HG03103 (cell line): ENCODE results near the gene KIAA1958.

ENCODE experiments used
- ATAC-seq: cut with Tn5 transposase; IDR thresholded peaks from one replicate; pipeline ENCODE4 v1.9.1; 2021; ENCODE audit warnings: low read depth; ENCODE audit not compliant: unreplicated experiment

KIAA1958 gene

DNA sequence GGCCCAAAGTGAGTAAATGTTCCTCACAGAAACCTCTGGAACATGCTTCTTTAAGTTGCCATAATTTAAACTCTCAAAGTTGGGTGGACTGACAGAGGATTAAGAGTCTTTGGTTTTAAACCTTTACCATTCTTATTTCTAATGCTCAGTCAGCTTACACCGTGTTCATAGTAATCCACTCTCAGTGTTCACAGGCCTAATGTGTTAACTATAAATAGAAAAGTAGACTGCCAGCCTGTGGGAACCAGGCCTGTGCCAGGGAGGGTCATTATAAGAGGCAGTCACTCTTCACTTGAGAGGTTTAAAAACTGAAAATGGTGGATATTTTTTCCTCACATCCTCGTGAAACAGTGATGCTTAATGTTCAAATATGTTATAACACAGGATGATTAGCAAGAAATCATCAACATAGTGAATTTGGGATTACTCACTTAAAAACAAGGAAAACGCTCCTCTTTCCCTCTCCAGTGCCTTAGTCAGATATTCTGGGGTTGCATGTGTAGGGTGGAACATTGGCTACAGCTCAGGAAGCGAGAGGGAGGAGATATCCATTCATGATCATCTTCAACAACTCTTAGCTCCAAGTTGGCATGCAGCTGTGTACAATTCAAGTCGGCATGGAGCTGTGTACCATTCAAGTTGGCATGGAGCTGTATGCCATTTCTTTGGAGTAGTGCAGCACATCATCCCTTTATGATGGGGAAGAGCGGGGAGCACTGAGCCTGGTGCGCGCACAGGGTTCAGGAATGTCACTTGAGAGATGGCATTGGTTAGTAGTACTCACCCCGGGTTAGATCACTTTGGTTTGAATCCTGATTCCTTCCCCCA, 65.8 kb downstream of the KIAA1958 start:
- no peak for ATAC-seq

DNA sequence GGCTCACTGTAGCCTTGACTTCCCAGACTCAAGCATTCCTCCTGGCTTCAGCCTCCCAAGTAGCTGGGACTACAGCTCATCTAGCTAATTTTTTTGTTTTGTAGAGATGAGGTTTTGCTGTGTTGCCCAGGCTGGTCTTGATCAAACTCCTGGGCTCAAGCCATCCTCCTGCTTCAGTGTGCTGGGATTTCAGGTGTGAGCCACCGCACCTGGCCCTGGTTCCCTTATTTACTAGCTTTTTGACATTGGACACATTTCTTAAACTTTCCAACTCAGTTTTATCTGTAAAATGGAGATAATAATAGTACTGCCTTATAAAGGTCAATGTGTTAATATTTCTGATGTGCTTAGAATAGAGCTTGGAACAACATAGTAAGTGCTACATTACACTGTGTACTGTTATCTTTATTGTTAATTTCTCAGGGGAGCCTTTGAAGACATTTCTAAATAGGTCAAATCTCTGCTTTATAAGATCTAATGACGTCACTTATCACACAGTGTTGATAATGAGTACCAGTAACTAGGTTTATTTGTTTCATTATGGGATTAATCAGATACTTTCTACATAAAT, 66.7 kb downstream of the KIAA1958 start:
- no peak for ATAC-seq

DNA sequence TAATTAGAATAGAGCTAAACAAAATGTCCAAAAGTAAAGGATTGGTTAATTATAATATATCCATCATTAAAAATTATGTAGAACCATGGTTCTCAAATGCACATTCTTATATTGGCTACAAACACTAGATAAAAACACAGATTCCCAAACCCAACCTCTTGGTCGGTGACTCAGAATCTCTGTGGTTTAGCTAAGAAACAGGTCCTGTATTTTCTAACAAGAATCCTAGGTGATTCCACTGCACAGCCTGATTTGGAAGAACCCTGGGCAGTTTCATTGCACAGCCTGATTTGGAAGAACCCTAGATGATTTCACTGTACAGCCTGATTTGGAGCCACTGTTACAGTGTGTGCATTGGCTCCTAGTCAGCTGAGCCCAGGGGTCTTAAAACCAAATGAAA, 67.9 kb downstream of the KIAA1958 start:
- ATAC-seq = no peak

DNA sequence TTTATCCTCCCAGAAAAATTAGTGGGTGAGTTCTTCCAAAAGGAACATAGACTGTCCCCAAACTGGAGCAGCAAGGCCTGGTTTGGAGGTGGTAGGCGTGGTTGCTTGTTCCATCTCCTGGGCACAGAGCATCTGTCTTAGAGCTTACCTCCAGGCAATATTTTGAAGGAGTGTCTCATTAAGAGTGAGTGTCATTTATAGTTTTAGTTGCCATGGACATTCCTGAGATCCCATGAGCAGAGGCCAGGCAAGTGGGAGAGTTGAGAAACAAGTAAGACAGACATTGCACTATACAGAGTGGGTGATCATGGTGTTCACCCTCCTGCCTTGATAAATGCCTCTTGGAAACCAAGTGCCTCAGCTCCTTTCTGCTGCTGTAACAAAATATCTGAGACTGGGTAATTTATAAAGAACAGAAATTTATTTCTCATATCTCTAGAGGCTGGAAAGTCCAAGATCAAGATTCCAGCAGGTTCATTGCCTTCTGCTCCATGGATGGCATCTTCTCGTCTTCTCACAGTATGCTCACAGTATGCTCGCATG, 68.5 kb downstream of the KIAA1958 start:
- ATAC-seq = no peak

DNA sequence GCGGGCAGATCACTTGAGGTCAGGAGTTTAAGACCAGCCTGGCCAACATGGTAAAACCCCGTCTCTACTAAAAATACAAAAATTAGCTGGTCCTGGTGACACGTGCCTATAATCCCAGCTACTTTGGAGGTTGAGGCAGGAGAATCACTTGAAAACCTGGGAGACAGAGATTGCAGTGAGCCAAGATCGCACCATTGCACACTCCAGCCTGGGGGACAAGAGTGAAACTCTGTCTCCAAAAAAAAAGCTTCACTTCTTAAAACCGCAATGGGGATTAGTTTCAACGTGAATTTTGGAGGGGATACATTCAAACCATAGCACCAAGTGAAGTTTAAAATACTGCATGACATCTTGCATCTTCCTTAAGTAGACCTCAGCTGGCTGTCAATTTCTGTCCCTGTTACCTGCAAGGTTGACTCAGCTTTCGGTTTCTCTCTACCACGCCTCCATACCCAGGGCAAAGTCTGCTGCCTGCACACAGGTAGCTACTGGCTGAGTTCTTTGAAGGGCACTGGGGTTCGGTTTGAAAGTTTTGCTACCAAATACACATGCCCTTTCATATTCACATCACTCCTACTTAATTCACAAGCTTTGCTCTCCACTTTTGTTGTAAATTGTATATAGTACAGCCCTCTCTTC, 69.3 kb downstream of the KIAA1958 start:
- no peak for ATAC-seq

DNA sequence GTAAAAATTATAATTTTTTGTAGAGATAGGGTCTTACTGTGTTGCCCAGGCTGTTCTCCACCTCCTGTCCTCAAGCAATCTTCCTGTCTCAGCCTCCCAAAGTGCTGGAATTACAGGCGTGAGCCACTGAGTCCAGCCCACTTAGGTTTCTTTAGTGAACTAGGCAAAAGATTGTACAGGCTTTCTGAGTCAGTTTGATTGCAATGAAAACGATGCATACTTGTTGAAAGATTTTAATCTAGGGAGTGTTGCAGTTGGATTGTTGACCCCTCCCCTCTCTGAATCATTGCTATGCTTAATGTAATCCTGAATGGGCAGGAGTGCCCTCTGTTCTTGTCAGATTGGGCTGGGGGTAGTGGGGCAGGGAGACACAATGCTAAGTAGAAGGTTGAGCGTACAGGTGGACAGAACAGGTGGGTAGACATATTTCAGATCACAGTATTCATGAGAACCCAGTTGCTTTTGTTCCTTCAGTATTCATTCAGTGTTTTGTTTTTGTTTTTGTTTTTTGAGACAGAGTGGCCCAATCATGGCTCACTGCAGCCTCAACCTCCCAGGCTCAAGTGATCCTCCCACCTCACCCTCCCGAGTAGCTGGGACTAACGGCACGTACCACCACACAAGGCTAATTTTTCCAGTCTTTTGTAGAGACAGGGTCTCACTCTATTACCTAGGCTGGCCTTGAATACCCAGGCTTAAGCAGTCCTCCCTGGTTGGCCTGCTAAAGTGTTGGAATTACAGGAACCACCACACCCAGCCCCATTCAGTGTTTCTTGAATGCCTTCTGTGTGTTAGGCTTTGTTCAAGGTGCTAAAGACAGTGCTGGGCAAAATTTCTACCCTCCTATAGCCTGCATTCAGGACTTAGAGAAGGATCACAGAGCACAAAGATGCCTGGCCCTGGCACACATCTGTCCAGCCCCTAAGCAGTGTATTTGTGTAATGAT, 70.1 kb downstream of the KIAA1958 start:
- no peak for ATAC-seq

DNA sequence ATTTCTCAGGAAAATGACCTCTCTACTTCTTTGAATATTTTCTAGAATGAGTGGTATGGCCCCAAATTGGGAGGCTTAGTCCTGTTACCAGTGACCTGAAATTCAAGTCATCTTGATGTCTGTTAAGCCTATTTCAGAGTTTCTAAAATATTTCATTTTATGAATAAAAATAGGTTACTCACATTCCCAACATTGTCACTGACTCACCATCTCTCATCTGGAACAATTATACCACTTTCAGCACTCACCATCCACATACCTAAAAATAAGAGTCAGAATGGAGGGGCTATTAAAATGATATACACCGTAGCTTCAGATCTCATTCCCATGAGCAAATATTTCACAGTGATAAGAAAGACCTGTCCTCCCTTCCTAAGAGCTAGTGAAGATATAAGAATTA, 71.8 kb downstream of the KIAA1958 start:
- ATAC-seq = no peak

DNA sequence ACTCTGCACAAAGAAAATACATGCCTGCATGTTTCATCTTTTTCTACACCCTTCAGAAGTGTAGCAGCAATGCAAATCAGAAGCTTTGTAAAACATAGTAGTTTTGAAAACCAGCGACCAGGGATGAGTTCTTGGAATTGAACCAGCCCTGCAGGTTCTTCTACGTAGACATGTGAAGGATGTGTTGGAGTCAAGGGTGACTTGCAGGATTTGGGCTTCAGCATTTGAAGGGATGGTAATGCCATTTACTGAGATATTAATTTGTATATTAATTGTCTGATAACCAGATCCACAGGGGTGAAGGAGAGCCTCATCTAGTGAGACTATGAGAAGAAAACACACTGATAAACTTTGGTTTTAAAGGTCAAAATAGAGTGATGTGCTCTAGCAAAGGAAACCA, 72.4 kb downstream of the KIAA1958 start:
- no peak for ATAC-seq

DNA sequence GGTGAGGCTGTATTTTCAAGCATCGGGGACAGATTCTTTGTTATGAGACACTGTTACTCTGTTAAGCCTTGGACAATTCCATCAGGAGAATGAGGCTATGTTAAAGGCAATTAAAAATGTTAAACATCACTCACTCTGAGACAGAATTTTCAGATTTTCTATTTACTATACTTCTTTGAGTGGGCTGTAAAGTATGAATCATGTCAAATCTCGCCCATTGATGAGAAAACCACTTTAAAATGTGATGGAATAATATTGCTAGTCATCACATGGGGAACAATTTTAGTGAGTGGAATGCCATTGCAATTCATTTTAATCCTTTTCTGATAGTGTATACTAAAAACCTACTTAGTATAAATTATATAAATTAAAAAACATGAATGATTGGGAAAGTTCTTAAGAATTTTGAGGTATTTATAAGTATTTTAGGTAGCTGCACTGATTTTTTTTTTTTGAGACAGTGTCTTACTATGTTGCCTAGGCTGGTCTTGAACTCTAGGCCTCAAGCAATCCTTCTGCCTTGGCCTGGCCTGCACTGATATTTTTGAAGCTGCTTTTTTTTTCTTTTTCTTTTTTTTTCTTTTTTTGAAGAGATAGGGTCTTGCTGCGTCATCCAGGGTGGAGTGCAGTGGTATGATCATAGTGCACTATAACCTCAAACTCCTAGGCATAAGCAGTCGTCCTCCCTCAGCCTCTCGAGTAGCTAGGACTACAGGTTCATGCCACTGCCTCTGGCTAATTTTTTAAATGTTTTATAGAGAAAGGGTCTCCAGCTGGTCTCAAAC, 73.2 kb downstream of the KIAA1958 start:
- no peak for ATAC-seq

DNA sequence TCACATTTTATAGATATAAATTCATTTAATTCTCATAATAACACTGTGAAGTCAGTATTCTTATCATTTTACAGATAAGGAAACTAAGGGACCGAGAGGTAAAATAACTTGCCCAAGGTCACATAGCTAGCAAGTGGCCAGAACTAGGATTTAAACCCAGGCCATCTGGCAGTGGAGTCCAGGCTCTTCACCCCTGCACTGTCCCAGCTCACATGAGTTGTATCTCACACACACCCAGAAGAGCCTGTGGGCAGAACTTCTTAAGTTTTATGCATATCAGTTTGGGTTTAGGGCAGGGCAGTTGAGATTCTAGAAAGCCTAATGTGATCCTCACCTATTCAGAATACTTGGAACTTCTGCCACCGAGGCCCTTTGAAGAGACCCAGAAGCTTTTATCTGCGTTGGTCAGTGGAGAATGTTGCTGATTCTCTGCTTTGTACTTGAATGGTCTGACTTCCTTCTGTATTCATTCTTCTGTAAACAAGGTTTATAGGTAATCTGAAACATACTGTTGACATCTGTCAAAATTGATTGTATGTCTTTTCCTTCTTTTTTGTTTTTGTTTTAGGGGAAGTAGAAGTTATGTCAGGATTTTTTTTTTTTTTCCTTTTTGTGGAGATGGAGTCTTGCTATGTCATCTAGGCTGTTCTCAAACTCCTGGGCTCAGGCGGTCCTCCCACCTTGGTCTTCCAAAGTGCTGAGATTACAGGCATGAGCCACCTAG, 75.8 kb downstream of the KIAA1958 start:
- no peak for ATAC-seq

DNA sequence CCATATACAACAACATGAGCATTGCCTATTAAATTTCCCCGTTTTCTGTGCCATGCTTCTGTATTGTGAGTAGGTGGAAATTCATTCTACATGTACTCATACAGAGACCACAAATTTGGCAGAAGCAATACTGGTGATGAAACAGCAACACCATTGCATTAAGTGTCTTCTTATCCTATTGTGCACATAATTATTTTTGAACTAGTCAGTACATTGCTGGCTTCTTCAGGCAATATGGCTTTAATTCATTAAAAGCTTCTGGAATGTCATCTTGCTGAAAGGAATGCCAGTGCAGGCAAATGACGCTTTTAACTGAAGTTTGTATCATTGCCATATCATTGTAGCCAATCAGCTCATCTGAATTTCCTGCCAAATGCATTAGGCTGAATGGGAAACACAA, 82.6 kb downstream of the KIAA1958 start:
- ATAC-seq = no peak

DNA sequence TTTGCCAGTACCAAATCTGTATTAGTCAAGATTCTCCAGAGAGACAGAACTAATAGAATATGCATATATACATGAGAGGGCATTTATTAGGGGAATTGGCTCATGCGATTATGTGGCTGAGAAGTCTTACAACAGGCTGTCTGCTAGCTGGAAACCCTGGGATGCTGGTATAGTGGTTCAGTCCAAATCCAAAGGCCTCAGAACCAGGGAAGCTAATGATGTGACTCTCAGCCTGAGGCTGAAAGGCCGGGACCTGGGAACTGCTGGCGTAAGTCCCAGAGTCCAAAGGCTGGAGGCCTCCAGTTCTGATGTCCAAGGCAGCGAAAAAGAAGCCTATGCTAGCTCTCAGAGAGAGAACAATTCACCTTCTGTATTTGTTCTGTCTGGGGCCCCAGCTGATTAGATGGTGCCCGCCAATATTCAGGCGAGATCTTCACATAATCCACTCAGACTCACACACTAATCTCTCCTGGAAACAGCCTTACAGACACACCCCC, 84.1 kb downstream of the KIAA1958 start:
- ATAC-seq = no peak

DNA sequence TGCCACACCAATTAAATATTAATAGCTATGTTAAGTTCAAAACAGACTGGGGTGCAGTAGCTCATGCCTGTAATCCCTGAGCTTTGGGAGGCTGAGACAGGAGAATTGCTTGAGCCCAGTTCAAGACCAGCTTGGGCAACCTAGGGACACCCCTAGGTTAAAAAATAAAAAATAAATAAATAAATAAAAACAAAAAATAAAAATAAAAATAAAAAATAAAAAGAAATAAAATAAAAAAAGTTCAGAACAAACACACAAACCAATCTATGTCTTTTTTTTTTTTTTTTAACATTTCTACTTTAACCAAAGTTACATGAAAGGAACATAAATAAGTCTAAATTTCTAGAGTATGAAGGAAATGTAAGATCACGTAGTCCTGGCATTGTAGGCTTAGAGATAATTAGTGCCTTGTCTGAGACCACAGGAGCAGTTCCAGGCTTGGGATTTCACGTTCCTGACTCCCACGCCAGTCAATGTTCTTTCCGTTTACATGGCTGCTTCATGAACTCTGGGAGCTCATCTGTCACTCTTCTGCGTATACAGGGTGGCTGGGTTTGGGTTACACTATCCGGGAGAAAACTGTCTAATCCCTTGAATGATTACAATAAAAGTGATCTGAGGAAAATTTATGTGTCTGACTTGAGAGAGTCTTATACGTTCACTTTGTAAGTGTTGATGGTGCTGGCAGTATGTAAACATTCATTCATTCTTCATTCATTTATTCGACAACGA, 85.2 kb downstream of the KIAA1958 start:
- ATAC-seq = no peak

DNA sequence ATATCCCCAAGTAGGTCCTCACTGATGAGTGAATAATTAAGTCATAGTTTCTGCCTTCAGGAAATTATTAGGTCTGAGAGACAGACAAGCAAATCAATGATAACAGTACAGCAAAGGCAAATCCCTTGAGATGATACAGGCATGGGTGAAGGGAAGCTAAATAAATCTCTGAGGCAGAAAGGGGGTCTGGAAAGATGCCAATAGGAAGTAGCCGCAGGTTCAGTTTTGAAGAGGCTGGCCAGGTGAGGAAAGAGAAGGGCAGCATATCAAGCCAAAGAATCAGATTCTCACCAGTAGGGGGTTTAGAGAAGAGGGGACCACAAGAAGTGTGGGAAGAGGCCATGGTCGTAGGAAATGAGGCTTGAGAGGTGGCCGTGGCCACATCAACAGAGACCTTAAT, 85.8 kb downstream of the KIAA1958 start:
- no peak for ATAC-seq

DNA sequence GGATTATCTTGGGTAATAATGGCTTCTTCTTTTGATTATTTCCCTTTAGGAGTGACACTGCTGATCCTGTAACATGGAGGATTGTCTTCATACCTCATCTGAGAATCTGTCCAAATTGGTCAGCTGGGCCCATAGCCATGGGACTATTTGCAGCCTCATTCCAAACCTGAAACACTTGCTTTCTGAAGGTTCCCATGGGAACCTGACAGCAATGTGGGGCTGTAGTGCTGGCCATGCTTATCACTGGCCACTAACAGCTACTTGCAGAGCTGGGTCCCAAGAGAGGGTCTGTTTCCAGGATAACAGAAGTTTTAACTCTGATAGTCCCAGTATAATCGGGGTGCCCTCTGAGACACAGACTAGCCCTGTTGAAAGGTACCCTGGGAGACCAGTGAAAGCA, 87.4 kb downstream of the KIAA1958 start:
- ATAC-seq = no peak

DNA sequence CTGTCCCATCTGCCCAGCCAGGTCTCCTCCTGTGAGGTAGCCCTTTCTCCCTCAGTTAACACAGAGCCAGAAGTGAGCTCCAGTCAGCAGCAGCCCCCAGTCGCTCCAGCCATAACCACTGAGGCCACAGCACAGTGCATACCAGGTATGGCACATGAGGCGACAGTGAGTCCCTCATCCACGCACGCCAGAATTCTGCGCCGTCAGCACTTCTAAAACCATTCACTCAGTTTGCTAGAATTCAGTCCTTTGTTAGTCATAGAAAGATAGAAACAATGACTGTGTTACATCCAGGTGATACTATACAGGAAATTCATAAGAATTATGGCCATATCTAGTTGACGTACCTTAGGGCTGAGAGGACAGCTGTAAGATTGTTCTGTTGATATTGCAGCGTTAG, 88.5 kb downstream of the KIAA1958 start:
- ATAC-seq = no peak

DNA sequence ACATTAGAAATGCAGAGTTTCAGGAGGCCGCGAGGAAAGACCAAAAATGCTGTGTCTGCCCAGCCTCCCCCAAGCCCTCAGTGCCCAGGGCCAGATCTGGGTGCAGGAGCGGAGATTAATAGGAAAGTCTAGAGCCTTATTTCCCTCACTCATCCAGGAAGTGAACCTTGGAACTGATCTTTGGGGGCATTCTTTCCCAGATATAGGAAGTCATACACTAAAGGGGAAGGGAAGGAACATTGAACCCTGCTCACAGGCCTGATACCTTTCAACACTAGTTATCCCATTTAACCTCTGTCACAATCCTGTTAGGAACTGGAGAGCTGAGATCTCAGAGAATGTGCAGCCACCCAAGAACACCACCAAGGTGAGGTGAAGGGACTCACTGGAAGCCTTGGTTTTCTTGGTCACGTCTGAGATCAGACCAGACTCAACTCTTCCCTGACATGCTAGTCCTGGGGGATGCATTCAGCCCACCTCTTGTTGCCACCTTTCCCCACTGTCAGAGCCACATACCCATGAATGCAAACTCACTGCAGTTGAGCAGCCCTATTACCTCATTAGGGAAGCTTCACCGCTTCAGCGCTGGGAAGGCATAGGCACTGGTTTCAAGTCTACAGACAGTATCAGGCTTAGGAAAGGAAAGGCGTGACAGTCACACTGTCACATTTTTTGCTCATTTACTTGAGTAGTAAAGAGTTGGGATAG, 95.0 kb downstream of the KIAA1958 start:
- ATAC-seq = no peak
